ENCODE results near the gene NEK2. TPM values are rescaled to one million over a fixed set of nuclear protein-coding genes. Genes with fewer than 3 reads are reported as not detected.
"Not testable (repeated sequence)": the region's sequence is repeated elsewhere in the genome, so short reads cannot be mapped to it uniquely, and the experiment has no call there.

NEK2 gene
- total RNA-seq, 1 experiment from 2014 or later, result 42.1 TPM

- H3K9me3 ChIP-seq, result no peaks in the 10 kb centered on the region
- no peak for DNase-seq
- H3K27me3 ChIP-seq, result no peaks in the 10 kb centered on the region
- no peaks in the 10 kb centered on the region for H3K36me3 ChIP-seq
- H3K4me3 ChIP-seq, result no peak overlapping the region
These were observed 44.3 kb downstream of the NEK2 start for GRCh38 chr1:211631168-211631567.

- Histone ChIP-seq H3K9me3 (no peaks in the 10 kb centered on the region), H3K27me3 (no peaks in the 10 kb centered on the region), H3K4me3 (no peak overlapping the region), H3K36me3 (no peaks in the 10 kb centered on the region)
- no peak for DNase-seq
These were observed 45.0 kb downstream of the NEK2 start for GRCh38 chr1:211630236-211631081.

- H3K4me3 ChIP-seq, result no peak overlapping the region
- no peaks in the 10 kb centered on the region for H3K27me3 ChIP-seq
- DNase-seq, result no peak
- no peaks in the 10 kb centered on the region for H3K9me3 ChIP-seq
- no peaks in the 10 kb centered on the region for H3K36me3 ChIP-seq
These were observed 47.0 kb downstream of the NEK2 start for GRCh38 chr1:211628417-211628816.

- no peak overlapping the region for H3K4me3 ChIP-seq
- H3K36me3 ChIP-seq, result no peaks in the 10 kb centered on the region
- no peaks in the 10 kb centered on the region for H3K9me3 ChIP-seq
- no peak for DNase-seq
- no peaks in the 10 kb centered on the region for H3K27me3 ChIP-seq
These were observed 48.2 kb downstream of the NEK2 start for GRCh38 chr1:211627259-211627658.

GRCh38 chr1:211625866-211626265 is 49.6 kb downstream of the NEK2 start:
- H3K36me3 ChIP-seq, H3K9me3 ChIP-seq, H3K4me3 ChIP-seq, H3K27me3 ChIP-seq, DNase-seq: not testable (repeated sequence)

GRCh38 chr1:211625040-211625439 is 50.4 kb downstream of the NEK2 start:
- H3K9me3 ChIP-seq, result no peaks in the 10 kb centered on the region
- no peaks in the 10 kb centered on the region for H3K27me3 ChIP-seq
- no peak overlapping the region for H3K4me3 ChIP-seq
- H3K36me3 ChIP-seq, result no peaks in the 10 kb centered on the region
- peak; percentile 39 for DNase-seq

- Histone ChIP-seq H3K4me3 (no peak overlapping the region), H3K27me3 (no peaks in the 10 kb centered on the region), H3K36me3 (no peaks in the 10 kb centered on the region), H3K9me3 (no peaks in the 10 kb centered on the region)
- no peak for DNase-seq
These were observed 51.9 kb downstream of the NEK2 start for GRCh38 chr1:211623515-211623914.

GRCh38 chr1:211621447-211622198 is 53.8 kb downstream of the NEK2 start:
- no peaks in the 10 kb centered on the region for H3K9me3 ChIP-seq
- no peak overlapping the region for H3K4me3 ChIP-seq
- peak; percentile 62 for DNase-seq
- no peaks in the 10 kb centered on the region for H3K27me3 ChIP-seq
- no peaks in the 10 kb centered on the region for H3K36me3 ChIP-seq

- Histone ChIP-seq H3K36me3 (no peaks in the 10 kb centered on the region), H3K9me3 (no peaks in the 10 kb centered on the region), H3K4me3 (no peak overlapping the region), H3K27me3 (no peaks in the 10 kb centered on the region)
- no peak for DNase-seq
These were observed 55.3 kb downstream of the NEK2 start for GRCh38 chr1:211620097-211620496.

- Histone ChIP-seq H3K27me3 (no peaks in the 10 kb centered on the region), H3K36me3 (no peaks in the 10 kb centered on the region), H3K4me3 (no peak overlapping the region), H3K9me3 (no peaks in the 10 kb centered on the region)
- no peak for DNase-seq
These were observed 56.1 kb downstream of the NEK2 start for GRCh38 chr1:211619033-211619996.

- no peaks in the 10 kb centered on the region for H3K27me3 ChIP-seq
- H3K4me3 ChIP-seq, result no peak overlapping the region
- H3K36me3 ChIP-seq, result no peaks in the 10 kb centered on the region
- H3K9me3 ChIP-seq, result no peaks in the 10 kb centered on the region
- no peak for DNase-seq
These were observed 58.5 kb downstream of the NEK2 start for GRCh38 chr1:211616965-211617297.

GRCh38 chr1:211616231-211616964 is 59.0 kb downstream of the NEK2 start:
- Histone ChIP-seq H3K4me3 (no peak overlapping the region), H3K9me3 (no peaks in the 10 kb centered on the region), H3K36me3 (no peaks in the 10 kb centered on the region), H3K27me3 (no peaks in the 10 kb centered on the region)
- DNase-seq, result peak; percentile 95

GRCh38 chr1:211614615-211615014 is 60.8 kb downstream of the NEK2 start:
- no peak overlapping the region for H3K4me3 ChIP-seq
- DNase-seq, result no peak
- no peaks in the 10 kb centered on the region for H3K27me3 ChIP-seq
- H3K36me3 ChIP-seq, result no peaks in the 10 kb centered on the region
- H3K9me3 ChIP-seq, result no peaks in the 10 kb centered on the region

GRCh38 chr1:211613951-211614350 is 61.5 kb downstream of the NEK2 start:
- H3K27me3 ChIP-seq, result no peaks in the 10 kb centered on the region
- H3K36me3 ChIP-seq, result no peaks in the 10 kb centered on the region
- no peaks in the 10 kb centered on the region for H3K9me3 ChIP-seq
- DNase-seq, result peak; percentile 73
- H3K4me3 ChIP-seq, result no peak overlapping the region

- peak; percentile 100 for DNase-seq
- Histone ChIP-seq H3K4me3 (no peak overlapping the region), H3K27me3 (no peaks in the 10 kb centered on the region), H3K9me3 (no peaks in the 10 kb centered on the region), H3K36me3 (no peaks in the 10 kb centered on the region)
These were observed 62.1 kb downstream of the NEK2 start for GRCh38 chr1:211613108-211613947.

GRCh38 chr1:211612786-211613107 is 62.7 kb downstream of the NEK2 start:
- DNase-seq, result peak; percentile 44
- no peaks in the 10 kb centered on the region for H3K27me3 ChIP-seq
- H3K9me3 ChIP-seq, result no peaks in the 10 kb centered on the region
- H3K36me3 ChIP-seq, result no peaks in the 10 kb centered on the region
- no peak overlapping the region for H3K4me3 ChIP-seq
